Superior temporal gyrus (tissue), 1 donor: ENCODE data around the gene IL1RL2.

Source experiments
- DNase-seq: peaks from one replicate; pipeline ENCODE4 v3.0.0-alpha.2; 2016; ENCODE audit errors: extremely low spot score

IL1RL2 gene

GRCh38 chr2:102266204-102266603 lies 79.4 kb downstream of the IL1RL2 start:
- no peak for DNase-seq

GRCh38 chr2:102267774-102268173 lies 81.0 kb downstream of the IL1RL2 start:
- DNase-seq: no peak

GRCh38 chr2:102268510-102269199 lies 81.8 kb downstream of the IL1RL2 start:
- DNase-seq: no peak

- DNase-seq: no peak
Observed at GRCh38 chr2:102269200-102269524, 82.3 kb downstream of the IL1RL2 start.

GRCh38 chr2:102271844-102272243 lies 85.0 kb downstream of the IL1RL2 start:
- DNase-seq: no peak

GRCh38 chr2:102273619-102274211 lies 86.9 kb downstream of the IL1RL2 start:
- no peak for DNase-seq

GRCh38 chr2:102276549-102277201 lies 89.9 kb downstream of the IL1RL2 start:
- no peak for DNase-seq

GRCh38 chr2:102277202-102277700 lies 90.4 kb downstream of the IL1RL2 start:
- no peak for DNase-seq

GRCh38 chr2:102278720-102279390 lies 92.0 kb downstream of the IL1RL2 start:
- DNase-seq: no peak

GRCh38 chr2:102279391-102279735 lies 92.5 kb downstream of the IL1RL2 start:
- DNase-seq: no peak

GRCh38 chr2:102282678-102283091 lies 95.9 kb downstream of the IL1RL2 start:
- DNase-seq: no peak

- DNase-seq: no peak
Observed at GRCh38 chr2:102283996-102284395, 97.2 kb downstream of the IL1RL2 start.

GRCh38 chr2:102284611-102285010 lies 97.8 kb downstream of the IL1RL2 start:
- DNase-seq: no peak

- no peak for DNase-seq
Observed at GRCh38 chr2:102285368-102285767, 98.5 kb downstream of the IL1RL2 start.

GRCh38 chr2:102286041-102286440 lies 99.2 kb downstream of the IL1RL2 start:
- DNase-seq: no peak

- no peak for DNase-seq
Observed at GRCh38 chr2:102289129-102289528, 102.3 kb downstream of the IL1RL2 start.
